Measurements from ENCODE around the gene ANKRD6. TPM values are rescaled to one million over a fixed set of nuclear protein-coding genes. Genes with fewer than 3 reads are reported as not detected.
A peak's percentile ranks its signal among the peaks of the same experiment; 100 is the strongest.

ANKRD6 gene
- total RNA-seq, 2 donors from 2014 or later: 1.6 to 3.8 TPM

GRCh38 chr6:89409461-89410035, 23.4 kb upstream of the ANKRD6 start:
- Mint-ChIP-seq H3K36me3 (ENCODE audit: low read depth) (no peaks in the 10 kb centered on the region), H3K9me3 (no peaks in the 10 kb centered on the region), H3K4me1 (no peaks in the 10 kb centered on the region), H3K4me3 (peak overlapping the region; percentile 85), H3K27ac (no peak overlapping the region), H3K27me3 (peaks cover 4% of the 10 kb centered on the region)
- no peak for ATAC-seq (replicated peaks)

- H3K4me1 Mint-ChIP-seq: no peaks in the 10 kb centered on the region
Observed at GRCh38 chr6:89410231-89410761, 22.7 kb upstream of the ANKRD6 start.

GRCh38 chr6:89410788-89411144, 22.2 kb upstream of the ANKRD6 start:
- peak overlapping the region; percentile 54 for H3K27ac Mint-ChIP-seq
- H3K36me3 Mint-ChIP-seq (ENCODE audit: low read depth): no peaks in the 10 kb centered on the region
- no peak for ATAC-seq (replicated peaks)
- H3K4me1 Mint-ChIP-seq: no peaks in the 10 kb centered on the region
- no peaks in the 10 kb centered on the region for H3K9me3 Mint-ChIP-seq
- peaks cover 9% of the 10 kb centered on the region for H3K27me3 Mint-ChIP-seq
- H3K4me3 Mint-ChIP-seq: peak overlapping the region; percentile 85

More at GRCh38 chr6:89410231-89410761, 22.7 kb upstream of the ANKRD6 start:
- no peaks in the 10 kb centered on the region for H3K9me3 Mint-ChIP-seq
- no peak overlapping the region for H3K27ac Mint-ChIP-seq
- H3K4me3 Mint-ChIP-seq: peak overlapping the region; percentile 85
- no peaks in the 10 kb centered on the region for H3K36me3 Mint-ChIP-seq (ENCODE audit: low read depth)
- peaks cover 6% of the 10 kb centered on the region for H3K27me3 Mint-ChIP-seq
- peak; percentile 22 for ATAC-seq (replicated peaks)

- H3K36me3 Mint-ChIP-seq (ENCODE audit: low read depth): no peaks in the 10 kb centered on the region
- H3K27me3 Mint-ChIP-seq: peaks cover 11% of the 10 kb centered on the region
- H3K4me3 Mint-ChIP-seq: peak overlapping the region; percentile 85
- peak; percentile 68 for ATAC-seq (replicated peaks)
- peak overlapping the region; percentile 54 for H3K27ac Mint-ChIP-seq
- H3K9me3 Mint-ChIP-seq: no peaks in the 10 kb centered on the region
- no peaks in the 10 kb centered on the region for H3K4me1 Mint-ChIP-seq
Observed at GRCh38 chr6:89411145-89412070, 21.5 kb upstream of the ANKRD6 start.

- Mint-ChIP-seq H3K4me1 (no peaks in the 10 kb centered on the region), H3K27ac (peak within 1 kb of the TSS; percentile 79), H3K27me3 (peaks cover 17% of the 10 kb centered on the region), H3K36me3 (ENCODE audit: low read depth) (no peaks in the 10 kb centered on the region), H3K4me3 (peak within 1 kb of the TSS; percentile 90), H3K9me3 (no peaks in the 10 kb centered on the region)
- ATAC-seq (replicated peaks): peak; percentile 90
Observed at GRCh38 chr6:89412071-89413005, 20.6 kb upstream of the ANKRD6 start, which contains the start of gene RRAGD. Gene RRAGD, minus strand, starts transcription at chr6:89412273. Its CDS starts 280 bp downstream, at chr6:89411993.

GRCh38 chr6:89413006-89413400, 19.9 kb upstream of the ANKRD6 start:
- H3K36me3 Mint-ChIP-seq (ENCODE audit: low read depth): no peaks in the 10 kb centered on the region
- H3K27me3 Mint-ChIP-seq: peaks cover 19% of the 10 kb centered on the region
- H3K4me1 Mint-ChIP-seq: no peaks in the 10 kb centered on the region
- H3K9me3 Mint-ChIP-seq: no peaks in the 10 kb centered on the region
- ATAC-seq (replicated peaks): no peak
- H3K4me3 Mint-ChIP-seq: peak overlapping the region; percentile 90
- peak overlapping the region; percentile 79 for H3K27ac Mint-ChIP-seq

- Mint-ChIP-seq H3K27ac (no peak overlapping the region), H3K9me3 (no peaks in the 10 kb centered on the region), H3K4me3 (no peak overlapping the region), H3K27me3 (peaks cover 19% of the 10 kb centered on the region), H3K36me3 (ENCODE audit: low read depth) (no peaks in the 10 kb centered on the region), H3K4me1 (no peaks in the 10 kb centered on the region)
- ATAC-seq (replicated peaks): no peak
Observed at GRCh38 chr6:89414215-89414614, 18.7 kb upstream of the ANKRD6 start.

GRCh38 chr6:89415185-89415584, 17.8 kb upstream of the ANKRD6 start:
- no peaks in the 10 kb centered on the region for H3K9me3 Mint-ChIP-seq
- no peak overlapping the region for H3K4me3 Mint-ChIP-seq
- no peak overlapping the region for H3K27ac Mint-ChIP-seq
- H3K4me1 Mint-ChIP-seq: no peaks in the 10 kb centered on the region
- H3K27me3 Mint-ChIP-seq: peaks cover 24% of the 10 kb centered on the region
- ATAC-seq (replicated peaks): no peak
- H3K36me3 Mint-ChIP-seq (ENCODE audit: low read depth): no peaks in the 10 kb centered on the region

- H3K36me3 Mint-ChIP-seq (ENCODE audit: low read depth): no peaks in the 10 kb centered on the region
- ATAC-seq (replicated peaks): no peak
Observed at GRCh38 chr6:89416796-89417195, 16.2 kb upstream of the ANKRD6 start.

GRCh38 chr6:89430201-89430962, 2.6 kb upstream of the ANKRD6 start:
- peaks cover 8% of the 10 kb centered on the region for H3K27me3 Mint-ChIP-seq
- no peak overlapping the region for H3K27ac Mint-ChIP-seq
- H3K36me3 Mint-ChIP-seq (ENCODE audit: low read depth): no peaks in the 10 kb centered on the region
- H3K4me3 Mint-ChIP-seq: no peak overlapping the region
- H3K9me3 Mint-ChIP-seq: no peaks in the 10 kb centered on the region
- no peaks in the 10 kb centered on the region for H3K4me1 Mint-ChIP-seq
- ATAC-seq (replicated peaks): no peak

More at GRCh38 chr6:89416796-89417195, 16.2 kb upstream of the ANKRD6 start:
- Mint-ChIP-seq H3K4me3 (no peak overlapping the region), H3K27ac (no peak overlapping the region), H3K27me3 (peaks cover 25% of the 10 kb centered on the region), H3K9me3 (no peaks in the 10 kb centered on the region), H3K4me1 (no peaks in the 10 kb centered on the region)

- Mint-ChIP-seq H3K4me1 (no peaks in the 10 kb centered on the region), H3K27me3 (no peaks in the 10 kb centered on the region), H3K27ac (no peak overlapping the region), H3K9me3 (no peaks in the 10 kb centered on the region), H3K36me3 (ENCODE audit: low read depth) (no peaks in the 10 kb centered on the region), H3K4me3 (peak overlapping the region; percentile 77)
- no peak for ATAC-seq (replicated peaks)
Observed at GRCh38 chr6:89433252-89434149, 549 bp downstream of the ANKRD6 start.

- Mint-ChIP-seq H3K27me3 (no peaks in the 10 kb centered on the region), H3K4me3 (peak overlapping the region; percentile 77), H3K9me3 (no peaks in the 10 kb centered on the region), H3K4me1 (no peaks in the 10 kb centered on the region), H3K36me3 (ENCODE audit: low read depth) (no peaks in the 10 kb centered on the region), H3K27ac (no peak overlapping the region)
- ATAC-seq (replicated peaks): no peak
Observed at GRCh38 chr6:89434150-89434499, 1.2 kb downstream of the ANKRD6 start.

- Mint-ChIP-seq H3K36me3 (ENCODE audit: low read depth) (no peaks in the 10 kb centered on the region), H3K4me3 (no peak overlapping the region), H3K9me3 (no peaks in the 10 kb centered on the region), H3K27me3 (no peaks in the 10 kb centered on the region), H3K27ac (no peak overlapping the region), H3K4me1 (no peaks in the 10 kb centered on the region)
- ATAC-seq (replicated peaks): no peak
Observed at GRCh38 chr6:89434954-89435353, 2.0 kb downstream of the ANKRD6 start.

Data from activated T-helper 17 cell treated with anti-CD3 and anti-CD28 coated beads, Interleukin-2, amount 50 U/mL, for 72 hours (primary cell).